Endometrium (tissue), 2 donors: ENCODE results near the gene C9orf85.
"Not testable (repeated sequence)": the region's sequence is repeated elsewhere in the genome, so short reads cannot be mapped to it uniquely, and the experiment has no call there.

ENCODE experiments used
- FAIRE-seq: peaks from 2 replicates; lab custom pipeline; 2012; peaks lifted over from hg19 to GRCh38; lab: Jason Lieb, UNC
- donor health status: control.
- donor health status: control.

Gene C9orf85

DNA sequence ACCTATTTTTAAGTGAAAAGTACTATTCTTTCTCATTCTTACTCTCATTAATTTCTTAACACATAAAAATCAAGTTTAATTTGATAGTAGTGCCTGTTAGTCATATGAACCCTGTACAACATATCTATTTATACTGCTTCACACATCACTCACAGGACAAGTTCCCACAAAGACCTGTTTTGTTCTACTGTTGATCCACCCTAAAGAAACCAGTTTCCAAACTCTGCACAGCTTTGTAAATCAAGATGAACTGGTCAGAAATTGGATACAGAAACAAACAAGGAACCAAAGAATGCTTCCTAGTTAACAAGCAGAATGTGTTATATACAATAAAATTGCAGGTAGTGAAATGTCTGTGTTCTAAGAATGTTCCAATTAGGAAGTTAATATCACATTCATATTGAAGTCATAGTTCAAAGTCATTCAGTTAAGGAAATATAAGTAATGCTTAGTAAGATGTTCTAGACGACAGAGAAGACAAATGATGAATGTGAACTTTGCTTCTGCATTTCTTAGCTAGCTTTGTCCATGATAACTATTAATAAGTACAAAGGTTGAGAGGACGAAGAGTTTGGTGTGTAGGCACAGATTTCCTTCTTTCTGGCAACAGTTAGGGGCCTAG lies 33.4 kb downstream of the C9orf85 start:
- FAIRE-seq, result no peak

DNA sequence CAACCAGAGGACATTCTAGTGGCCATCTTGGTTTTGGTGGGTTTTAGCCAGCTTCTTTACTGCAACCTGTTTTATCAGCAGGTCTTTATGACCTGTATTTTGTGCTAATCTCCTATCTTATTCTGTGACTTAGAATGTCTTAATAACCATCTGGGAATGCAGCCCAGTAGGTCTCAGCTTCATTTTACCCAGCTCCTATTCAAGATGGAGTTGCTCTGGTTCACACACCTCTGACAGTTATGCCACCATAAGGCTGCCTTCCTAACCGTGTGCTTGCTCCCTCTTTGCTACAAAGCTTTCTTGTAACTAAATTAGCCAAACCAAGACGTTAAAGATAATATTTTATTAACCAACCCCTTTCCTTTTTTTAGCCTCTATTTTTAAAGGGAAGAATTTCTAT lies 43.2 kb downstream of the C9orf85 start:
- not testable (repeated sequence) for FAIRE-seq

DNA sequence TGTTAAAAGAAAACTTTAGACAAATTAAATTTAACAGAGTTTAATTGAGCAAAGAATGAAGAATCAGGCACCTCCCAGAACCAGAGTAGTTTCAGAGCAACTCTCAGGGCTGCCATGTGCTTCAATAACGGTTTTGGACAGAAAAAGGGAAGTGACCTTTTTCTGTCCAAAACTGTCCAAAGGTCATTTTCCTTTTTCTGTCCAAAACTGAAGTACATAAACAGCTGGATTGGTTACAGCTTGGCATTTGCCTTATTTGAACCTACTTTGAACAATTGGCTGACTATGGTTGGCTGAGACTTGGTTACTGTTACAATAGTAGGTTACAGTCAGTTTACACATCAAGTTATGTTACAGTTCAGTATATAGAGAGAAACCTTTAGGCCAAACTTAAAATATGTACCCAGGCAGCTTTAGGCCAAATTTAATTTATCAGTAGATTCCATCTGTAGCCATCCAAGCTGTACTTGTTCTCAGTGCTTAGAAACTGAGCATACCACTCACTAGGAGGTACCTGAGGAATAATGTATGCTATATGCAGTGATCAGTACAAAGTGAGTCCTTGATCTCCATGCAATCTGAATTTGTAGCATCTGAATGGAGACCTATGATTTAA lies 44.0 kb downstream of the C9orf85 start:
- FAIRE-seq, result no peak

DNA sequence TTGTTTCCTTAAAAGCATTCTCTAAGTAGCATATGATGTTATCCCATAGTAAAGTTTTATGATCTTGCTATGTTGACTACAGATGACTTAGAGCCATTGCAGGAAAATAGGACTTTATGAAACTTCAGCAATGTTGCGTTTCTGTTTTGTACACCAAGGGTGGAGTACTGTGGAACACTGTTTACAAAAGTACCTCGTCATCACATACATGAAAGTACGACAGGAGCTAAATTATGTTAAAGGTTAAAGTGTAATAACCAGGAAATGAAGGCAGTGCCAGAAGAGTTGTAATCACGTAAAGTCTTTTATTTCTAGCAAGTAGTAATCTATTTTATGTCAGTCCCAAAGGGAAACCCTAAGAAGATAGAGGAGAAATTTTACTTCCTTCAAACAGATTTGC lies 50.9 kb downstream of the C9orf85 start:
- no peak for FAIRE-seq

DNA sequence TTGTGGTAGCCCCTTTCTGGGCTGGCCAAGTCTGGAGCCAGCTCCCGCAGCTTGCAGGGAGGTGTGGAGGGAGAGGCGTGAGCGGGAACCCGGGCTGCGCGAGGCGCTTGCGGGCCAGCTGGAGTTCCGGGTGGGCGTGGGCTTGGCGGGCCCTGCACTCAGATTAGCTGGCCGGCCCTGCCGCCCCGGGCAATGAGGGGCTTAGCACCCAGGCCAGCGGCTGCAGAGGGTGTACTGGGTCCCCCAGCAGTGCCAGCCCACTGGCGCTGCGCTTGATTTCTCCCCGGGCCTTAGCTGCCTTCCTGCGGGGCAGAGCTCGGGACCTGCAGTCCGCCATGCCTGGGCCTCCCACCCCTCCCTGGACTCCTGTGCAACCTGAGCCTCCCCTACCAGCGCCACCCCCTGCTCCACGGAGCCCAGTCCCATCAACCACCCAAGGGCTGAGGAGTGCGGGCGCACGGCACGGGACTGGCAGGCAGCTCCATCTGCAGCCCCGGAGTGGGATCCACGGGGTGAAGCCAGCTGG lies 52.1 kb downstream of the C9orf85 start:
- not testable (repeated sequence) for FAIRE-seq

DNA sequence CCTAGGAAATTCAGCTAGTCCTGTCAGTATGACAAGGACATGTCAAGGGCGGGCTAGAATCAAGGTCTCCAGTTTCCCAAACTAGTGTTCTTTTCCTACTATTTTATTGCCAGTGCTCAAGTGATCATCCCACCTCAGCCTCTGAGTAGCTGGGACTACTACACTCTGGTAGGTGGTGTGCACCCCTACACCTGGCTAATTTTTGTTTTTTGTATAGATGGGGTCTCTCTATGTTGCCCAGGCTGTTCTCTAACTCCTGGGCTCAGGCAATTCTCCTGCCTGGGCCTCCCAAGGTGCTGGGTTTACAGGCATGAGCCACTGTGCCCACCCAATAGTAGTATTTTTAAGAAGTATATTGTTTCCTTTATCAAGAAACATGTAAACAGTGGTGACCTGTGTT lies 54.0 kb downstream of the C9orf85 start:
- FAIRE-seq, result no peak

DNA sequence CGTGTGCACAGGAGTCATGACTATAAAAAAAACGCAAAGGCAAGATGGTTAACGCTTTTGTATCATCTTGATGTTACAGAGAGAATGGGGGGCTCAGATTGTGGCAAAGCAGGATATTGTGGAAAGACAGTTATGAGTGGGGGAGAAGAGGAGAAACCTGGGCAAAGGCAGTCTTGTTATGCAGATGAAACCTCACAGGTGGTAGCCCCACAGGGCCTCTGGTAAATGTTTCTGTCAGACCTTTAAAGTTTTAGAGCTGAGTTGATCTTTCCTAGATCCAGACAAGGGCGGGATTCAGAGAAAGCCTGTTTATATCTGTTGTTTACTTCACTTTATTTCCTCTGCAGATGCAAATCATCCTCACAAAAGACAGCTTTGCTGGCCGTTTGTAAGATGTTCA lies 55.2 kb downstream of the C9orf85 start:
- FAIRE-seq, result no peak

DNA sequence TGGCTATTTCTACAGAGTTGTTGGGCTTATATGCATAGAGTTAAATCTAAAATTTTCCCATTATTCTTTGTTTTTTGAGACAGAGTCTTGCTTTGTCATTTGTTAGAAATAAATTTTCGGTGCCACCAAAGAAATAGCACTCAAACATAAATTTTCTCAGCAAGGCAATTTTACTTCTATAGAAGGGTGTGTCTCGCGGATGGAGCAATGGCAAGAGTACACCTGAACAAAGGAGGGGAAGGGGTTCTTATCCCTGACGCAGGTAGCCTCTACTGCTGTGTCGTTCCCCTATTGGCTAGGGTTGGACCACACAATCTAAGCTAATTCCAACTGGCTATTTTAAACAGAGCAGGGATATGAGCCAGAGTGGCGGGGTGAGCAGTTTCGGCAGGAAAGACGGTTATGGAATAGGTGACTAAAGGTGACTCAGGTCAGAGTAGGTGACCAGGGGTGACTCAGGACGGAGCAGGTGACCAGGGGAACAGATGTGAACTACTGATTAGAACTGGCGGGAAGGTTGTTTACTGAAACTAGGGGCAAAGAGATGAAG lies 57.2 kb downstream of the C9orf85 start:
- no peak for FAIRE-seq

DNA sequence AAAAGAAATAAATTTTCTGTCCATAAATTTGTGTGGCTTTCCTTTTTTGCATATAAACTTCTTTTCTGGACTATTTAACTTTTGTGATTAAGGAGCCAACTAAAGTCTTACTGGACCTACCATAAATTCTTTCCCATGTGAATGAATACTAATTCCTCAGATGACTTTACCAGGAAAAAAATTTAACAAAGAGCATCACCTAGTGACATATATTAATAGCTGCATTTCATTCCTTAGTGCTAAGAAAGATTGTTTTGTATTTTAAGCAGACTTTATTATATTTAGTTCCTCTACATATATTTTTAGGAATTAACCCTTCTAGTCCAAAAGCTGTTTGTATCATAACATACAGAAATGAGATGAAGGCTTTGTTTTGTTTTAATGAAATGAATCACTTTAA lies 64.4 kb downstream of the C9orf85 start:
- no peak for FAIRE-seq

DNA sequence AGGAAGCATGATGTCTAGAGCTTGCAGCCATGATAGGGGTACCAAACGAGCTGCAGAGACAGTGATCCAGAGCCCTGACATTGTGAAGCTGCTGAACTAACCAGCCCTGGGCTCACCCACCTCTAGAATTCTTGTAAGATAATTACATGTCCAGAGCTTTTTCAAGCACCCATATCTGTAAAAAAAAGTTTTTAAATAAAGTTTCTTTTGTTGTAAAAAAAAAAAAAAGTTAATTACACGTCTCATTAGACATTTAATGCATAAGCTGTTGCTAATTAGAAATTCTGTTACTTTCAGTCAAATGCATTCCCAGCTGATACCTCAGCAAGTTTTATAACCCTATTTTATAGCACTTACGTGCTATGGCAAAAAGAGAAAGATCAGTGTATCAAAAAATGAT lies 65.6 kb downstream of the C9orf85 start:
- FAIRE-seq, result no peak

DNA sequence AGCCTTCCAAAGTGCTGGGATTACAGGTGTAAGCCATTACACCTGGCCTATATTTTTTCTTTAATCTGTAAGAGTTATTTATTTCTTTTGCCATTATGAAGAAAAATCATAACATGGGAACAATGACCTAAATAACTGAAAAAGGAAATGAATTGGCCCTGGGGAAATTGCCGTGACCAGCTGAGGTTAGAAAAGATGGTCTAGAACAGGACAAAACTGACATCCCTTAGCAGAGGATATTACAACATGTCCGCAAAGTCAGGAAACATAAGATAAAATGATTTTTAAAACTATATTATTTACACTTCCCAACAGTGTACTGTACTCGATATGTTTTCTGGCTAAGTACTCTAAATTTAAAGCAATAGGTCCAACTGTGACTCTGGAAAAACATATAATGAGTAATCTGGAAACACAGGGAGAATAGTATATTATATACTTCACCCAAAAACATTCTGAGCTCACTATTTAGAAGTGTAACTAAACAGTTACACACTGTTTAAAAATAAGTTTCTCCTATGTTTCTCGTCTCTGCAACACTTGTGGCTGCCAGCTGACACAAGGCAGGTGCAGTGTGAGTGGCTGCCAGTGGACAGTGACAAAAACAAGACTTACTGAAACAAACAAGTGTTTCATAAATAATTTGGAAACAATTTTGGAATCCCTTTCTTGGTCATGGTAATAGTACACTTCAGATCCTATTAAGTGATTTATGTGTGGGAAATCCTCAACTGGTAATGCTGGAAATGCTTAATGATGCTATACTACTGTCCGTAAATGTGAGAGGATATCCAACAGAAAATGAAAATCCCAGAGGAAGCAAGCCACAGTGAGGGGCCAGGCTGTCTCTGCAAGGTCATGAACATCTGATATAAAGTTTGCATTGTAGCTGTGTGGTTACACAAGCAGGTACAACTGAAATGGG lies 69.1 kb downstream of the C9orf85 start:
- FAIRE-seq, result no peak

DNA sequence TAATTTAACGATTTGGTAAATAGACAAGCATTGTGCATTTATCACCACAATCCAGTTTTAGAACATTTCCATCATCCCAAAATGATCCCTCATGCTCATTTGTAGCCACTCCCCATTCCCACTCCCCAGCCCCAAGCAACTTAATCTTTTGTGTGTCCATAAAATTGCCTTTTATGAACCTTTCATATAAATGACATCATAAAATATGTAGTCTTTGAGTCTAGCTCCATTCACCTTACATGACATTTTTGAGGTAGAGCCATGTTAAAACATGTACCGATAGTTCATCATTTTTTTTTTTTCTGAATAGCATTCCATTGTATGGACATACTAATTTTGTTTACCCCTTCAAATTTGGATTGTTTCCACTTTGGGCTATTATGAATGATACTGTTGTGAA lies 70.5 kb downstream of the C9orf85 start:
- no peak for FAIRE-seq

DNA sequence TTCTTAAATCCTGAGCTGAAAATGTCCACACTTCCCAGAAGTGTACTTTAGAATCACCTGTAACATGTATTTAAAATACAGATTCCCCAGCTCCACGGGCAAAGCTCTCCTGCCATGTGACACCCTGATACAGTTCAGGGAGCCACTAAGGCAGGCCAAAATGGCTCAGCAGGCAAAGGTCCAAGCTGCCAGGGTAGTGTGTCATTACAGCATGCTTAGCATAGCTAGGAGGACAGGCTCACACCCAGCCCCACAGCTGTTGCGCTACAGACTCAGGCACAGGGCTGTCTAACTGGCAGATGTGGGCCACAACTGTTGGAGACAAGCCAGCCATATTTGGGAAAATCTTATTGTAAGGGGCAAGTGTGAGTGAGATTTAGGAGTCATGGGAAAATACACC lies 73.0 kb downstream of the C9orf85 start:
- FAIRE-seq, result no peak

DNA sequence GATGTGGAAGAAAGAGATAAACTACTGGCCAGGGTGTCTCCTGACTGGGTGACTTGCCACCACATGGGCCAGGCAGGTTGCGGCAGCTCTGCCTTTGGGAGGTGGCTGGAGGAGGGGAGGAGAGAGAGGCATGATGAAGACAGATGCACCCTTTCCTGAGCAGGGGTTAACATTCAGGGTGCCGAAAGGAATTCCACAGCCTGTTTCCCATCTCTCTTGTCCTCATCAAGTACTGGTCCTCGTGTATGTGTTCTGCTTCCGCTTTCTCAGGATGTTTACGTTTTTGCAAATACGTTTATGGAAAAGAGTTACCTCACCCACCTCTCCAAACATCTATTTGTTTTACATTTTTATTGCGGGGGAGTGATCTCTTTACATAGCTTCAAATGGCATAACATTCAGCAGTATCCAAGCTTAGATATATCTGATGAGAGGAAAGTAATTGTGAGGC lies 73.4 kb downstream of the C9orf85 start:
- FAIRE-seq, result no peak

DNA sequence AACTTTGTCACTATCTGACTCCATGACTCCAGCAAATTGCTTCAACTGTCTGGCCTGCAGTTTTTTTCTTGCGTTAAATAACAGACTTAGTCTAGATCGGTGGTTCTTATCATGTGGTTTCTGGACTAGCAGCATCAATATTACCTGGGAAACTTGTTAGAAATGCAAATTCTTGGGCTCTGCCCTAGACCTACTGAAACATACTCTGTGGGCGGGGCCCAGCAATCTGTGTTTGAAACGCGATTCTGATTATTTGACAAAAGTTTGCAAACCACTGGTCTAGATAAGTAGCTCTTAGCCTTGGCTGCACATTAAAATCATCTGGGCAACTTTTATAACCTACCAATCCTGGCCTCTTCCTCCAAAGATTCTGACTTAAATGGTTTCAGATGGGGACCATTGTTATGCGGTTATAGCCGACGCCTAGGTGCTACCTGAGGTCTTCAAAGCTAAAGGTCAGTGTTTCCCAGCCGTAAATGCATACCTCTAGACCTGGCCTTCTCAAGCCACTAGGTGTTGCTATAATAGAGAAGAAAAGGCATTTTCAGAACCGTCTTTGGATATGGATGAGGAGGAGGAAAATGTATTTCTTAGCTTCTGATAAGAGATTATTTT lies 74.0 kb downstream of the C9orf85 start:
- FAIRE-seq, result no peak

DNA sequence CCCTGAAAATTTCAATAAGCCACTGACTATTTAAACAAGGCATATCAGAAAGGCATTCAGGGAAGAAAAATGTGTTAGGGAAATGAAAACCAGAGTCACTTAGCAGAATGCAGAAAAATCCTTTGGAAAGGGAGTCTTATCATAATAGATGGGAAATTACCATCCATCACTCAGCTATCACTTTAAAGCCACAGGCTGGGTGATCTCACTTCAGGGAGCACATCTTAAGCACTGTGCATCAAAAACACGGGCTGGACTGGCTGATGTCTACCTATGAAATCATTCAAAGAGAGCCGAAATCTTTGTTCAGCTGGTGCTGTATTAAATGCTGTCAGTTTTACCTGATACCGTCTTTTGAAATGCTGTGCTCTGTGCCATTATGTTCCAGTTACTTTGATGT lies 75.5 kb downstream of the C9orf85 start:
- FAIRE-seq, result no peak

DNA sequence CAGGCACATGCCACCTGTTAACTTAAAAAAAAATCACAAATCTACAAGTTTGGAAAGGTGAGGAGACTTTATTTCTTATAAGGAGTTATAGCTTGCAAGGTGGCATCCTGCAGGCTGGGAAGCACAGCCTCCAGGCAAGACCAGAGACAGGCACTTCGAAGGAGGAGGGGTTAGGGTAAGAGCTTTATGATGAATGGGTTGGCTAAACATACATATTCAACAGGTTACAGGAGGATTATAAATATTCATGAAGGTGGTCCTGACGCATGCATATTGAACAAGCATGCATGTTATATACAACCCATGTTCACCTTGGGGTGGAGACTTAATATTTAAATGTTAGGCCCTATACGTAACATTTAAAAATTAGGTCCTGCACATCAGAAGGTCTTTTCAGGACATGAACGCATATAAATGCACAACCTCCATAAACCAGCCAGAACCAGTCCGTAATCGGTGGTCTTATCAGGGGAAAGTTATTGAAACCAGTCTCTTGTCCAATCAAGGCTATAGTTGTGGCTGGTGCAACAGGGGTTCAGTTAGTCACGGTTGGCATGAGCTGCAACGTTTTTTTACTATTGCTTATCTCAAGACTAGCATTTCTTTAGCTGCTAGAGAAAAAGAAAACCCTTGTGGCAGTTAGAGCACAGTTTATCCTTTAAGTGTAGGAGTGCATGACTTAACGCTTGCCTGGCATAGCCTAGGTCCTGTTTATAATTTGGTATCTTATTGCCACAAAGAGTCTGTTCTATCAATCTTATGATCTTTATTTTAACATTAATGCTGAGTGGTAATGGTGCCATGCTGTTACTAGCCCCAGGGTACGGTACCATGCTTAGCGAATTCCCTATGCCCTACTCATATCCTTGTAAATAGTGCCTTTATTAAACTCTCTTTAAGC lies 76.3 kb downstream of the C9orf85 start:
- FAIRE-seq, result no peak

DNA sequence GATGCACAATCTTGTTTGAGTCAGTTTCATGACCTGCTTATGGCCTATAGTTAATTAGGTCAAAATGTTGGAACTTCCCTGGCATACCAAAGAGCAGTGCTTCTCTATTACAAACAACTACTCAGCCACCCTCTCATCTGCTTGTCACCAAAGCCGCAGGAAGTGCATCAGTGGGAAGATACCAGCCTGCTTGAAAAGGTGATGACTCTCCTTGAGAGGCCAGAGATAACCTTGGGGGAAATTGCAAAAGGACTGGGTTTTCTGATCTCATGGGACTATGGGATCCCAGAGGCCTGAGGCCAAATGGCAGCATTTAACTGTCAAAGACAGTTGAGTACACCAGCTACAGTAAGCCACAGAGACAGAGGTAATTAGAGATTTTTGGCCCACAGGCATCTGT lies 79.0 kb downstream of the C9orf85 start:
- FAIRE-seq, result no peak

DNA sequence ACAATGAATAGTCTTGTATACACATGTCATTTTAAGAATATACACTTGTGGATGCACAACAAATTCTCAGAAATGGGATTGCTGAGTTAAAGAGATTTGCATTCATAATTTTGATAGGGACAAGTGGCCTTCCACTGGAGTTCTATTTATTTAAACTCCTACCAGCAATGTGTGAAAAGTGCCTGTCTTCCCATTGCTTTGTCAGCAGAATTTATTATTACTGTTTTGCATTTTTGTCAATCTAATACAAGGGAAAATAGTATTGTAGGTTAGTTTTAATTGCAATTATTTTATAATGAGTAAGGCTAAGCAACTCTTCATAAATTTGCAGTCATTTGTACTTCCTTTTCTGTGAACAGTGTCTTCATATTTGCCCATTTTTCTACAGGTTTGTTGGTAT lies 94.0 kb downstream of the C9orf85 start:
- FAIRE-seq, result no peak

DNA sequence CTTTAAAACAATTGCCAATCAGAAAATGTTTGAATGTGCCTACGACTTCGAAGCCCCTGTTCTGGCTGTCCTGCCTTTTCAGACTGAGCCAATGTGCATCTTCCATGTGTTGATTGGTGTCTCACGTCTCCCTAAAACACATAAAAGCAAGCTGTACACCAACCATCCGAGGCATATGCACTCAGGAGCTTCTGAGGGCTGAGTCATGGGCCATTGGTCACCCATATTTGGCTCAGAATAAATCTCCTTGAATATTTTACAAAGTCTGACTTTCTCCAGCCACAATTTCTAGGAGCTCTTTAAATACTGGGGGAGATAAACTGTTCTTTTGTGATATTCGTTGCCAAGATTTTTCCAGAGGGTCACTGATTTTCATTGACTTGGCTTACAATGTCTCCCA lies 95.1 kb downstream of the C9orf85 start:
- no peak for FAIRE-seq

DNA sequence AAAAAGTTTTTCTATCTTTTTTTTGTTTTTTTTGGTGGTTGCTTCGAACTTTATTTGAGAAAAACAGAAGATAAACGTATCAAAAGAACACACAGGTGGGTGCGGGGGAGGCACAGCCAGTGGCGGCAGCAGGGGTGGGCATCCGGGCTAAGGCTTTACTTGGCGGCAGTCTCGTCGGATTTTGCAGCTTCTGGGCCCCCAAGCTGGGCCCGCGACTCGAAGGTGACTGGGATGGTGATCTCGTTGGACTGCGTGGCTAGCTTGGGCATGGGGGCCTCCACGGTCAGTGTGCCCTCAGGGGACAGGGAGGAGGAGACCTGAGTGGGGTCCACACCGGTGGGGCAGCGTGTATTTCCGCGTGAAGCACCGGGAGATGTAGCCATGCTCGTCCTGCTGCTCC lies 96.3 kb downstream of the C9orf85 start:
- not testable (repeated sequence) for FAIRE-seq
